Loucy (cell line): ENCODE measurements around the gene MKLN1.

Experiments
- CTCF ChIP-seq: fragments of 200-600 bp; sonication (generic); conservative IDR thresholded peaks from 2 replicates; pipeline ENCODE4 v1.5.1; 2014; ENCODE audit warnings: mild to moderate bottlenecking, antibody characterized with exemption, low read length
- EZH2phosphoT487 ChIP-seq: fragments of 200-600 bp; IDR thresholded peaks from 2 replicates; pipeline ENCODE4 v1.6.1; 2018; ENCODE audit warnings: antibody characterized with exemption, mild to moderate bottlenecking, moderate library complexity, borderline replicate concordance

GRCh38 chr7:131321656-131322055 lies 6.0 kb upstream of the MKLN1 start:
- no peak for TF ChIP-seq CTCF
- no peak for TF ChIP-seq EZH2phosphoT487
